HepG2 (cell line): ENCODE data around the gene BAZ2A. TPM values are rescaled to one million over a fixed set of nuclear protein-coding genes. Genes with fewer than 3 reads are reported as not detected.

Experiments
- ATAC-seq: fragments of 200-7000 bp; cut with Tn5 transposase; 3 replicates; pipeline ENCODE4 v1.9.1; 2020; ENCODE audit warnings: mild to moderate bottlenecking, moderate library complexity
- BruUV-seq: library from RNA; stranded (reverse); fragments of 400-500 nt; replicated peaks from 2 replicates; lab custom pipeline; 2021; lab: Mats Ljungman, UMichigan
- CTCF ChIA-PET: fragments of 300-600 bp; formaldehyde crosslinking; extraction: SDS; loops from one replicate; lab custom pipeline; 2021; ENCODE audit warnings: low total read pairs, inconsistent platforms, low intra/inter-chr PET ratio; lab: Yijun Ruan, JAX
- POLR2A ChIA-PET: fragments of 350-600 bp; sonication (Branson Sonifier 250); formaldehyde crosslinking; loops from one replicate; lab custom pipeline; 2020; ENCODE audit warnings: antibody characterized with exemption, inconsistent platforms; lab: Yijun Ruan, JAX
- DNase-seq: peaks from one replicate; pipeline ENCODE4 v3.0.0-alpha.2; 2015; ENCODE audit warnings: low spot score
- FAIRE-seq: peaks from 3 replicates; lab custom pipeline; 2011; peaks lifted over from hg19 to GRCh38; lab: Jason Lieb, UNC
- H2AFZ ChIP-seq: one replicate; pipeline ENCODE4 v1.6.1; 2011; ENCODE audit warnings: low read length, inconsistent platforms
- H3K27ac ChIP-seq: fragments of 300-600 bp; 3 replicates; pipeline ENCODE4 v1.8.0; 2011; ENCODE audit warnings: mixed run types, mild to moderate bottlenecking, mixed read lengths, low read length, inconsistent platforms; ENCODE audit not compliant: insufficient read depth; ENCODE audit errors: extremely low read length
- H3K27me3 ChIP-seq, 2 experiments: fragments of 200-600 bp in 1 of 2; 2 replicates in 1 of 2; 3 replicates in 1 of 2; pipeline versions ENCODE4 v1.6.0 to v1.8.0; 2011; ENCODE audit warnings: low read length in 2 of 2, mild to moderate bottlenecking in 2 of 2, moderate library complexity in 2 of 2, inconsistent platforms in 1 of 2; ENCODE audit not compliant: insufficient read depth in 2 of 2, control insufficient read depth in 1 of 2
- H3K36me3 ChIP-seq, 2 experiments: fragments of 200-600 bp in 1 of 2; replicated peaks in 1 of 2; 2 replicates in 1 of 2; 3 replicates in 1 of 2; pipeline versions ENCODE4 v1.5.1 to v1.8.0; 2011; ENCODE audit warnings: low read length in 2 of 2, inconsistent platforms in 1 of 2; ENCODE audit not compliant: insufficient read depth in 2 of 2, control insufficient read depth in 1 of 2
- H3K4me1 ChIP-seq: 2 replicates; pipeline ENCODE4 v1.5.1; 2012; ENCODE audit warnings: low read length, inconsistent platforms; ENCODE audit not compliant: insufficient read depth
- H3K4me2 ChIP-seq: 2 replicates; pipeline ENCODE4 v1.6.0; 2011; ENCODE audit warnings: low read depth, low read length, inconsistent platforms
- H3K4me3 ChIP-seq, 3 experiments: fragments of 200-600 bp in 1 of 3; sonication (generic), shearing (Covaris generic) in 1 of 3; replicated peaks in 1 of 3; 2 replicates each; pipeline ENCODE4 v1.5.1; 2011 to 2016; ENCODE audit warnings: low read length in 3 of 3, inconsistent platforms in 2 of 3, low read depth in 2 of 3, mild to moderate bottlenecking in 2 of 3, control low read depth in 1 of 3, mixed read lengths in 1 of 3; ENCODE audit not compliant: insufficient read depth in 1 of 3
- H3K79me2 ChIP-seq: one replicate; pipeline ENCODE4 v1.6.1; 2011; ENCODE audit warnings: low read length, inconsistent platforms; ENCODE audit not compliant: insufficient read depth
- H3K9ac ChIP-seq: 2 replicates; pipeline ENCODE4 v1.6.0; 2011; ENCODE audit warnings: mild to moderate bottlenecking, low read depth, low read length, inconsistent platforms; ENCODE audit not compliant: insufficient read depth
- H3K9me3 ChIP-seq: 2 replicates; pipeline ENCODE4 v1.5.1; 2012; ENCODE audit warnings: mild to moderate bottlenecking, low read length
- H4K20me1 ChIP-seq: 2 replicates; pipeline ENCODE4 v1.6.0; 2011; ENCODE audit warnings: inconsistent platforms, mild to moderate bottlenecking, low read length, moderate library complexity; ENCODE audit not compliant: insufficient read depth
- ATF6 ChIP-seq: sonication (generic); formaldehyde crosslinking; conservative IDR thresholded peaks from 2 replicates; pipeline ENCODE4 v1.4.0; 2020; ENCODE audit warnings: missing genetic modification reagents
- ELF4 ChIP-seq: sonication (generic); formaldehyde crosslinking; IDR thresholded peaks from 2 replicates; pipeline ENCODE4 v1.5.0; 2020; ENCODE audit warnings: missing genetic modification reagents, mild to moderate bottlenecking, moderate library complexity, borderline replicate concordance
- FOXP4 ChIP-seq: sonication (generic); formaldehyde crosslinking; IDR thresholded peaks from 2 replicates; pipeline ENCODE4 v1.4.0; 2020; ENCODE audit warnings: missing genetic modification reagents
- LCORL ChIP-seq, 2 experiments: fragments of 450-650 bp in 1 of 2; sonication (generic) in 1 of 2; formaldehyde crosslinking in 1 of 2; IDR thresholded peaks; 2 replicates each; pipeline versions ENCODE4 v1.5.0 to v1.6.1; 2017 to 2020; ENCODE audit warnings: antibody characterized with exemption in 1 of 2, missing genetic modification reagents in 1 of 2
- RCOR2 ChIP-seq: IDR thresholded peaks from 2 replicates; pipeline ENCODE4 v1.6.1; 2016; ENCODE audit warnings: missing biosample characterization, missing genetic modification reagents
- SOX13 ChIP-seq, 3 experiments: fragments of 450-650 bp in 1 of 3; sonication (generic) in 1 of 3; formaldehyde crosslinking in 1 of 3; IDR thresholded peaks in 2 of 3; conservative IDR thresholded peaks in 1 of 3; 2 replicates each; pipeline versions ENCODE4 v1.5.0 to v1.6.1; 2016 to 2020; ENCODE audit warnings: antibody characterized with exemption in 1 of 3, mild to moderate bottlenecking in 1 of 3, missing compliant biosample characterization in 1 of 3, missing genetic modification reagents in 1 of 3, moderate library complexity in 1 of 3
- SP5 ChIP-seq: IDR thresholded peaks from 2 replicates; pipeline ENCODE4 v1.6.1; 2016; ENCODE audit warnings: low read depth, borderline replicate concordance
- TARDBP ChIP-seq: sonication (generic); formaldehyde crosslinking; IDR thresholded peaks from 2 replicates; pipeline ENCODE4 v1.8.0; 2022; ENCODE audit warnings: mild to moderate bottlenecking, missing genetic modification reagents
- TSC22D2 ChIP-seq: sonication (generic); formaldehyde crosslinking; IDR thresholded peaks from 2 replicates; pipeline ENCODE4 v1.5.1; 2020; ENCODE audit warnings: missing genetic modification reagents, mild to moderate bottlenecking, borderline replicate concordance
- ZBTB4 ChIP-seq: sonication (generic); formaldehyde crosslinking; IDR thresholded peaks from 2 replicates; pipeline ENCODE4 v1.4.0; 2020; ENCODE audit warnings: missing genetic modification reagents, mild to moderate bottlenecking, borderline replicate concordance
- ZNF317 ChIP-seq: sonication (generic); formaldehyde crosslinking; IDR thresholded peaks from 2 replicates; pipeline ENCODE4 v1.5.0; 2020; ENCODE audit warnings: mild to moderate bottlenecking, missing genetic modification reagents
- ZNF331 ChIP-seq: sonication (generic); formaldehyde crosslinking; IDR thresholded peaks from 2 replicates; pipeline ENCODE4 v1.4.0; 2020; ENCODE audit warnings: missing genetic modification reagents
- ZNF644 ChIP-seq: IDR thresholded peaks from 2 replicates; pipeline ENCODE4 v1.6.1; 2016; ENCODE audit warnings: low read depth
- WGBS: methylation state at CpG from one replicate; pipeline ENCODE4 v1.1.6; 2017; ENCODE audit warnings: low lambda C conversion rate; 5-methylcytosine and 5-hydroxymethylcytosine counted together
- in situ Hi-C: cut with HindIII; loops from 2 replicates; pipeline ENCODE4 v1.10.0; 2017; ENCODE audit warnings: low pct_unique_long_range_greater_than_20kb; ENCODE audit not compliant: extremely low pct_ligation_motif_present
- intact Hi-C: fragments of 100-400 bp; cut with micrococcal nuclease; formaldehyde crosslinking; loops from one replicate; pipeline ENCODE4 v1.10.0; 2022; ENCODE audit not compliant: unreplicated experiment
- polyA plus RNA-seq, 8 experiments: library from polyadenylated mRNA; depleted of rRNA in 3 of 8; stranded (reverse) in 7 of 8; unstranded in 1 of 8; fragments of >200 nt; fragmentation: Illumina TruSeq in 4 of 8; extraction: Trizol in 4 of 8; gene quantifications; 2 replicates each; pipeline versions ENCODE4 v1.2.1 to v1.2.3, GENCODE V29; 2011 to 2016; ENCODE audit warnings: low read depth in 4 of 8, missing spikeins in 1 of 8, mixed read lengths in 1 of 8; ENCODE audit not compliant: insufficient read depth in 1 of 8
- total RNA-seq, 5 experiments: library from RNA; depleted of rRNA; stranded (reverse); fragments of >200 nt; fragmentation: Illumina TruSeq; extraction: Trizol; gene quantifications; 2 replicates each; pipeline ENCODE4 v1.2.3, GENCODE V29; 2016; ENCODE audit warnings: low read depth in 1 of 5

The BAZ2A gene
- total and polyA plus RNA-seq, 2 of the 13 experiments (the other 11 are each of a cell fraction or from before 2014, with no cell fraction given), result 21.8 to 73.5 TPM

GRCh38 chr12:56636675-56637540, 6.8 kb upstream of the BAZ2A start:
- Histone ChIP-seq H3K4me1 (peaks cover 35% of the 10 kb centered on the region), H3K79me2 (peaks cover 24% of the 10 kb centered on the region), H3K27ac (peak overlapping the region; percentile 92), H4K20me1 (no peaks in the 10 kb centered on the region), H3K27me3 (peaks cover 0 to 3% of the 10 kb centered on the region in 2 experiments; a peak in 1 of 5 replicates), H3K4me2 (peak overlapping the region; percentile 100), H2AFZ (peak overlapping the region; percentile 87), H3K4me3 (peak overlapping the region; percentile 68 to 92 (median 80)), H3K9ac (peak overlapping the region; percentile 77), H3K9me3 (no peaks in the 10 kb centered on the region), H3K36me3 (peaks cover 3 to 35% of the 10 kb centered on the region in 2 experiments)
- ChIA-PET POLR2A (interaction anchor here (0.6 to 3.9 kb wide), 27 partner anchors 8 to 818 kb away, joined by 3 to 58 read pairs (median 4); partner anchors contain the start of genes ATP5F1B, CNPY2, CS and DNAJC14), CTCF (interaction anchor here (0.8 to 1.8 kb wide), 3 partner anchors 9 to 124 kb away, joined by 4 to 5 read pairs (median 4); partner anchors contain the start of gene ATP5F1B)
- intact Hi-C loops (loop anchor here (1.0 kb wide), 4 partner anchors 8 to 124 kb away; partner anchors contain the start of gene ATP5F1B), in situ Hi-C loops (no loop called here)
- peak; percentile 100 for DNase-seq
- BruUV-seq, result TSS peak; percentile 83
- ATAC-seq, result peak; percentile 74
- peak; percentile 98 for FAIRE-seq
- 3% methylated on average over 8 of the region's 12 CpGs for WGBS
- 0 out of 2 replicates have a peak, but pooled peaks have one; percentile 65 for TF ChIP-seq ATF6 (CRISPR knock-in tag)
- no peak for TF ChIP-seq ZBTB4
- TF ChIP-seq SOX13 (IDR thresholded peaks at IDR 0.05), result peak; percentile 52
- TF ChIP-seq SOX13 (CRISPR knock-in tag; conservative IDR thresholded peaks at IDR 0.05 in 1 of 2, IDR thresholded peaks at IDR 0.05 in 1 of 2), result peak in 1 of 2 experiments; percentile 59; a peak in 1 of 4 replicates
- peak; percentile 60; the same call in 1 of the 2 replicates for TF ChIP-seq TSC22D2 (CRISPR knock-in tag)
- TF ChIP-seq LCORL (IDR thresholded peaks at IDR 0.05), result peak; percentile 73
- TF ChIP-seq LCORL (CRISPR knock-in tag; IDR thresholded peaks at IDR 0.05), result peak; percentile 55; the same call in 1 of the 2 replicates
- TF ChIP-seq RCOR2 (CRISPR knock-in tag), result peak; percentile 58; the same call in 1 of the 2 replicates
- TF ChIP-seq TARDBP (CRISPR knock-in tag), result peak; percentile 59; the same call in 1 of the 2 replicates
- peak; percentile 77 for TF ChIP-seq SP5 (CRISPR knock-in tag)
- TF ChIP-seq ZNF644, result peak; percentile 70
- TF ChIP-seq ZNF317, result peak; percentile 32; the same call in 1 of the 2 replicates
- TF ChIP-seq ZNF331 (CRISPR knock-in tag), result 0 out of 2 replicates have a peak, but pooled peaks have one; percentile 67
- TF ChIP-seq FOXP4 (CRISPR knock-in tag), result peak; percentile 53
- TF ChIP-seq ELF4, result peak; percentile 50; the same call in 1 of the 2 replicates
